Kidney (tissue), 14 donors: Measurements from ENCODE around the gene DHRS3. TPM values are rescaled to one million over a fixed set of nuclear protein-coding genes. Genes with fewer than 3 reads are reported as not detected.

Experiments
- DNase-seq, 5 donors: peaks; one replicate each; pipeline ENCODE4 v3.0.0-alpha.2; 2013 to 2020
- FAIRE-seq: peaks from 2 replicates; lab custom pipeline; 2012; peaks lifted over from hg19 to GRCh38; lab: Jason Lieb, UNC
- H3K27ac ChIP-seq, 2 donors: one replicate each; pipeline ENCODE4 v1.7.0; 2013; ENCODE audit warnings: low read depth in 2 of 2, low read length in 2 of 2, inconsistent platforms in 1 of 2
- H3K27me3 ChIP-seq: one replicate; pipeline ENCODE4 v1.7.1; 2013; ENCODE audit warnings: low read length, inconsistent platforms; ENCODE audit not compliant: control insufficient read depth, insufficient read depth
- H3K36me3 ChIP-seq, 3 donors: one replicate each; pipeline versions ENCODE4 v1.7.0 to v1.7.1; 2013; ENCODE audit warnings: low read length in 3 of 3, control low read depth in 1 of 3, inconsistent platforms in 1 of 3; ENCODE audit not compliant: insufficient read depth in 3 of 3, control insufficient read depth in 2 of 3
- H3K4me1 ChIP-seq, 3 donors: one replicate each; pipeline versions ENCODE4 v1.7.0 to v1.7.1; 2013; ENCODE audit warnings: low read length in 3 of 3, inconsistent platforms in 1 of 3, low read depth in 1 of 3; ENCODE audit not compliant: control insufficient read depth in 2 of 3, insufficient read depth in 2 of 3
- H3K4me3 ChIP-seq, 3 donors: one replicate each; pipeline versions ENCODE4 v1.7.0 to v1.8.1; 2013; ENCODE audit warnings: low read length in 3 of 3, control low read depth in 1 of 3, inconsistent platforms in 1 of 3
- H3K9ac ChIP-seq, 3 donors: one replicate each; pipeline versions ENCODE4 v1.7.0 to v1.7.1; 2013; ENCODE audit warnings: low read length in 3 of 3, control low read depth in 1 of 3, inconsistent platforms in 1 of 3
- H3K9me3 ChIP-seq, 3 donors: one replicate each; pipeline versions ENCODE4 v1.7.0 to v1.7.1; 2013; ENCODE audit warnings: low read length in 3 of 3, control low read depth in 1 of 3, inconsistent platforms in 1 of 3; ENCODE audit not compliant: control insufficient read depth in 2 of 3, insufficient read depth in 1 of 3
- intact Hi-C: fragments of 100-400 bp; cut with DNase I; formaldehyde crosslinking; loops from one replicate; pipeline ENCODE4 v1.11.1; 2022
- polyA plus RNA-seq: library from polyadenylated mRNA; stranded (reverse); fragments of 350-450 nt; fragmentation: Illumina TruSeq; extraction: RNeasy Lipid Tissue Mini Kit (QIAGEN cat#74804); gene quantifications from one replicate; pipeline ENCODE4 v1.2.3, GENCODE V29; 2014; ENCODE audit warnings: low read depth, low replicate concordance; ENCODE audit not compliant: insufficient read depth
- total RNA-seq: library from RNA; stranded (reverse); fragmentation: NEBNext Ultra II Directional; extraction: Animal tissue kit (Norgen Biotek cat#: 25700); gene quantifications from one replicate; pipeline ENCODE4 v1.2.1, GENCODE V29; 2021
- TF ChIP-seq, protein P1 (sequence below): IDR thresholded peaks from 3 replicates; pipeline ENCODE4 v1.5.1; 2012; ENCODE audit warnings: mild to moderate bottlenecking, moderate library complexity, borderline replicate concordance; ENCODE audit not compliant: insufficient read depth; ENCODE audit errors: extremely low read depth
- donor health status: control.
- donor health status: control.
- donor health status: control.
- donor health status: control.
- donor health status: control.
- donor health status: DM: yes; HTN: yes; CAD: no.
- donor health status: Normal renal cell carcinoma (clear cell type).

DHRS3 gene
- total and polyA plus RNA-seq, 2 donors from 2014 or later = 44.8 to 97.1 TPM

DNA sequence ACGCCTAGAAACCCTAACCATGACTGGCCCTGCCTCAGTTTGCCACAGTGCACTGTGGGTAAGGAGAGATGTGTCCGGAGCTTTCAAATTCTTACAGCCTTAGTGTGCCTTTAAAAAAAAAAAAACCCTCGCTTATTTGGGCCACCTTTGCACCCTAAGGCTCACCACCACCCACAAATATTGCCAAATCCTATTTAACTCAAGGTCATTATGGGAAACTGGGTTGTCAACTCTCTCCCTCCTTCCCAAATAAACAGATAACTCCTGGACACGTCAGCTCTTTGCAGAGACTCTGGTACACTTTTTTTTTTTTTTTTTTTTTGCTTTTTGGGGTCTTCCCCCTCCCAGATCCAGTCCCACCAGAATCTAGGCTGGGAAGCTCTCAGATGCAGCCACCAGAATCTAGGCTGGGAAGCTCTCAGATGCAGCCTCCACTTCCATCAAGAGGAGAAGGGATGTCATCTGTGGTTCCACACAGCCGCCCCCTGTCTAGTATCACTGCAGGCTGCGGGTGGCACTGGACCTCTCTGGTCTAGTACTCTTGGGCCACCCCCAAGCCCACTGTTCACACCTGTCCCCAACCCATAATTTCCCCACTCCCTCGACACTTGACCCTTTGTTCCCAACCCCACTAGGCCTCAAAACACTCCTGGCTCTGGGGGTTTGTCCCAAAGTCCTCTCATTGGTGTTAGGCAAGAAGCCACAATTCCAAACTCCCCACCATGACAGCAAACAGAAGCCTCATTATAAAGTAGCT lies 3.4 kb downstream of the DHRS3 start:
- Histone ChIP-seq H3K9me3 (no peaks in the 10 kb centered on the region), H3K27ac (peak overlapping the region; percentile 95 to 98), H3K36me3 (peaks cover 6 to 17% (median 12%) of the 10 kb centered on the region in 3 donors), H3K27me3 (no peaks in the 10 kb centered on the region), H3K9ac (peak overlapping the region; percentile 35 to 97 (median 68)), H3K4me3 (peak overlapping the region; percentile 68 to 95 (median 84)), H3K4me1 (peaks cover 0 to 18% (median 0%) of the 10 kb centered on the region in 3 donors)
- no peak for FAIRE-seq
- intact Hi-C loops = no loop called here
- TF ChIP-seq, protein P1, sequence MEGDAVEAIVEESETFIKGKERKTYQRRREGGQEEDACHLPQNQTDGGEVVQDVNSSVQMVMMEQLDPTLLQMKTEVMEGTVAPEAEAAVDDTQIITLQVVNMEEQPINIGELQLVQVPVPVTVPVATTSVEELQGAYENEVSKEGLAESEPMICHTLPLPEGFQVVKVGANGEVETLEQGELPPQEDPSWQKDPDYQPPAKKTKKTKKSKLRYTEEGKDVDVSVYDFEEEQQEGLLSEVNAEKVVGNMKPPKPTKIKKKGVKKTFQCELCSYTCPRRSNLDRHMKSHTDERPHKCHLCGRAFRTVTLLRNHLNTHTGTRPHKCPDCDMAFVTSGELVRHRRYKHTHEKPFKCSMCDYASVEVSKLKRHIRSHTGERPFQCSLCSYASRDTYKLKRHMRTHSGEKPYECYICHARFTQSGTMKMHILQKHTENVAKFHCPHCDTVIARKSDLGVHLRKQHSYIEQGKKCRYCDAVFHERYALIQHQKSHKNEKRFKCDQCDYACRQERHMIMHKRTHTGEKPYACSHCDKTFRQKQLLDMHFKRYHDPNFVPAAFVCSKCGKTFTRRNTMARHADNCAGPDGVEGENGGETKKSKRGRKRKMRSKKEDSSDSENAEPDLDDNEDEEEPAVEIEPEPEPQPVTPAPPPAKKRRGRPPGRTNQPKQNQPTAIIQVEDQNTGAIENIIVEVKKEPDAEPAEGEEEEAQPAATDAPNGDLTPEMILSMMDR = no peak
- DNase-seq = no peak

DNA sequence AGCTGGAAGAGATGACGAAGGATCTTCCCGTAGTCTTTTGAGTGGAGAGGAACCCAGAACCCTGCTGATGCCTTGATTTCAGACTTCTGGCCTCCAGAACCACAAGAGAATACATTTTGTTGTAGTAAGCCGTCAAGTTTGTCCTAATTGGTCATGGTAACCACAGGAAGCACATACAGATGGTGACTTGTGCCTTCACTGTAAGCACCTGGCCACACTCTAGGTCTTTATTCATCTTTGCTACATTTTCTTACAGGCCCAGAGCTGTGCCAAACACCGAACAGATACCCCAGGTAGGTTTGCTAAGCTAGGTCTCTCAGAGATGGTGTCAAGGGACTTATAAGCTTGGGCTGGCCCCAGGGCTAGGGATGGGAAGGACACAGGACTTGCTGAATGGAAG lies 4.8 kb downstream of the DHRS3 start:
- peaks cover 6 to 17% (median 12%) of the 10 kb centered on the region in 3 donors for H3K36me3 ChIP-seq
- peaks cover 0 to 16% (median 3%) of the 10 kb centered on the region in 3 donors for H3K4me1 ChIP-seq
- no peak for FAIRE-seq

DNA sequence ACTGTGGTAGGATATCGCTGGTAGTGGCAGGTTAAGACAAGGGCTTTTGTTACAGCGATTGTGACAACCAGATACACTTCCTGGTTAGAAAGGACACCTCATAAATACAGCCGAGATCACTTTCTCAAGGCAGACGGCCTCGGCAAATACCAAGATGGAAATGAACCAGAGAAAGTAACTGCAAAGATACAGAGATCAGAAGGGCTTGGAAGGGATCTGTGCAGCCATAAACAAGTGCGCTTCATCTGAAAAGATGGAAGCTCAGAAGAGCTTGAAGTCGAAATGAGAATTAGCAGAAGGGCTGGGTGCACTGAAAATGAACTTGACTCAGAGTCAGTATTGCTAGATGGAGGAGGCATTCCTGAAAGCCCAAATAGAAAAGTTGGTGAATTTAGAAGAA lies 7.1 kb downstream of the DHRS3 start:
- FAIRE-seq (no peak), DNase-seq (no peak)
- H3K4me3 ChIP-seq = no peak overlapping the region
- H3K9ac ChIP-seq = no peak overlapping the region
- intact Hi-C loops = no loop called here
- peaks cover 0 to 16% (median 3%) of the 10 kb centered on the region in 3 donors for H3K4me1 ChIP-seq
- peaks cover 0 to 4% (median 0%) of the 10 kb centered on the region in 3 donors for H3K9me3 ChIP-seq
- peaks cover 6 to 25% (median 12%) of the 10 kb centered on the region in 3 donors for H3K36me3 ChIP-seq
- no peaks in the 10 kb centered on the region for H3K27me3 ChIP-seq
- TF ChIP-seq, protein P1 = no peak
- H3K27ac ChIP-seq = no peak overlapping the region

More for the DNA sequence above, 4.8 kb downstream of the DHRS3 start:
- peak overlapping the region in 1 of 3 donors; percentile 95 for H3K4me3 ChIP-seq
- no peaks in the 10 kb centered on the region for H3K27me3 ChIP-seq
- no peak overlapping the region for H3K9ac ChIP-seq
- no peaks in the 10 kb centered on the region for H3K9me3 ChIP-seq
- H3K27ac ChIP-seq = peak overlapping the region in 1 of 2 donors; percentile 20
- intact Hi-C loops = no loop called here
- TF ChIP-seq, protein P1 = no peak
- peak in 1 of 5 donors; percentile 7 for DNase-seq
